ENCODE results near the gene EPS8. TPM values are rescaled to one million over a fixed set of nuclear protein-coding genes. Genes with fewer than 3 reads are reported as not detected.

Gene EPS8
- total RNA-seq, 1 donor from 2014 or later, result 94.6 TPM

- TF ChIP-seq, protein P1, sequence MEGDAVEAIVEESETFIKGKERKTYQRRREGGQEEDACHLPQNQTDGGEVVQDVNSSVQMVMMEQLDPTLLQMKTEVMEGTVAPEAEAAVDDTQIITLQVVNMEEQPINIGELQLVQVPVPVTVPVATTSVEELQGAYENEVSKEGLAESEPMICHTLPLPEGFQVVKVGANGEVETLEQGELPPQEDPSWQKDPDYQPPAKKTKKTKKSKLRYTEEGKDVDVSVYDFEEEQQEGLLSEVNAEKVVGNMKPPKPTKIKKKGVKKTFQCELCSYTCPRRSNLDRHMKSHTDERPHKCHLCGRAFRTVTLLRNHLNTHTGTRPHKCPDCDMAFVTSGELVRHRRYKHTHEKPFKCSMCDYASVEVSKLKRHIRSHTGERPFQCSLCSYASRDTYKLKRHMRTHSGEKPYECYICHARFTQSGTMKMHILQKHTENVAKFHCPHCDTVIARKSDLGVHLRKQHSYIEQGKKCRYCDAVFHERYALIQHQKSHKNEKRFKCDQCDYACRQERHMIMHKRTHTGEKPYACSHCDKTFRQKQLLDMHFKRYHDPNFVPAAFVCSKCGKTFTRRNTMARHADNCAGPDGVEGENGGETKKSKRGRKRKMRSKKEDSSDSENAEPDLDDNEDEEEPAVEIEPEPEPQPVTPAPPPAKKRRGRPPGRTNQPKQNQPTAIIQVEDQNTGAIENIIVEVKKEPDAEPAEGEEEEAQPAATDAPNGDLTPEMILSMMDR (IDR thresholded peaks at IDR 0.05), result no peak
- Histone ChIP-seq H3K36me3 (no peaks in the 10 kb centered on the region), H3K27me3 (no peaks in the 10 kb centered on the region), H3K4me3 (no peak overlapping the region), H3K4me1 (peaks cover 0 to 13% of the 10 kb centered on the region in 2 donors), H3K9me3 (no peaks in the 10 kb centered on the region), H3K27ac (peak overlapping the region; percentile 76 to 80)
- DNase-seq (ENCODE audit: low spot score in 2 of 2), result no peak
- intact Hi-C loops (cut with DNase I), result no loop called here
These were observed 40.8 kb upstream of the EPS8 start for GRCh38 chr12:15829949-15830348.

GRCh38 chr12:15829255-15829654, 40.1 kb upstream of the EPS8 start:
- TF ChIP-seq, protein P1 (IDR thresholded peaks at IDR 0.05), result no peak
- Histone ChIP-seq H3K27me3 (no peaks in the 10 kb centered on the region), H3K4me3 (no peak overlapping the region), H3K9me3 (no peaks in the 10 kb centered on the region), H3K36me3 (no peaks in the 10 kb centered on the region), H3K27ac (no peak overlapping the region), H3K4me1 (peaks cover 0 to 13% of the 10 kb centered on the region in 2 donors)
- DNase-seq (ENCODE audit: low spot score in 2 of 2), result no peak
- intact Hi-C loops (cut with DNase I), result no loop called here

- no peak for DNase-seq (ENCODE audit: low spot score in 2 of 2)
- H3K4me3 ChIP-seq, result no peak overlapping the region
- intact Hi-C loops (cut with DNase I), result no loop called here
- TF ChIP-seq, protein P1 (IDR thresholded peaks at IDR 0.05), result no peak
- H3K9me3 ChIP-seq, result no peaks in the 10 kb centered on the region
- H3K4me1 ChIP-seq, result peaks cover 0 to 13% of the 10 kb centered on the region in 2 donors
- H3K36me3 ChIP-seq, result no peaks in the 10 kb centered on the region
- H3K27me3 ChIP-seq, result no peaks in the 10 kb centered on the region
- H3K27ac ChIP-seq, result no peak overlapping the region
These were observed 37.9 kb upstream of the EPS8 start for GRCh38 chr12:15827136-15827535.

- Histone ChIP-seq H3K9me3 (no peaks in the 10 kb centered on the region), H3K36me3 (no peaks in the 10 kb centered on the region), H3K27me3 (no peaks in the 10 kb centered on the region), H3K4me1 (no peaks in the 10 kb centered on the region), H3K27ac (no peak overlapping the region), H3K4me3 (no peak overlapping the region)
- no peak for DNase-seq (ENCODE audit: low spot score in 2 of 2)
- TF ChIP-seq, protein P1 (IDR thresholded peaks at IDR 0.05), result no peak
- intact Hi-C loops (cut with DNase I), result no loop called here
These were observed 35.3 kb upstream of the EPS8 start for GRCh38 chr12:15824516-15824915.

DNA sequence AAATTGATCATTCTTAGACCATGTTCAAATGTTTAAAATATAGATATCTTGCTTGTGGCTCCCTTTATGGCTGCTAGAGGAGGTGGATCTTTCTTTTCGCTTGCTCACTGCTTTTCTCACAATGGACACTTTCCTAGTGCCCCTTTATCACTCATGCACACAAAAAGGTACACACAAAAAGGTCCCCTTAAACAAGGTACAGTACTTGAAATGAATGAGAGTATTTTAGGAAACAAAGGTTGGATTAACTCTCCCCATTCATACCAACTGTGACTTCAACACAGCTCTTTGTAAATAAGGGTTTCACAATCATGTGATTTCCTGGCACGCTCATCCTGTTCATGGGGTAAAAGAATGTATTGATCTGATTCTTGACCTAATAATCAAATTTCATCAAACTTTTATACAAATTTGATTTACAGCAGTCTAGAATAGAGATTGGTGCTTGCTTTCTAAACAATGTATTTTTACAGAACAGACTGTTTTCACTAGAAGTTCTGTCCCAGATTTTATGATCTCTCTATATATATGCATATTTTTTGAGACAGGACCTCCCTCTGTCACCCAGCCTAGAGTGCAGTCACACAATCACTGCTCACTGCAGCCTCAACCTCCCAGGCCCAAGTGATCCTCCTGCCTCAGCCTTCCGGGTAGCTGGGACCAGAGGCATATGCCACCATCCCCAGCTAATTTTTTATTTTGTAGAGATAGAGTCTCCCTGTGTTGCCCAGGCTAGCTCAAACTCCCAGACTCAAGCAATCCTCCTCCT, 34.4 kb upstream of the EPS8 start:
- DNase-seq (ENCODE audit: low spot score in 2 of 2), result no peak
- H3K36me3 ChIP-seq, result no peaks in the 10 kb centered on the region
- no peaks in the 10 kb centered on the region for H3K4me1 ChIP-seq
- intact Hi-C loops (cut with DNase I), result no loop called here
- no peaks in the 10 kb centered on the region for H3K27me3 ChIP-seq
- no peak overlapping the region for H3K27ac ChIP-seq
- TF ChIP-seq, protein P1 (IDR thresholded peaks at IDR 0.05), result no peak
- H3K4me3 ChIP-seq, result no peak overlapping the region
- H3K9me3 ChIP-seq, result no peaks in the 10 kb centered on the region
